AG09319 (cell line): ENCODE results near the gene MAP3K7CL.
"Not testable (repeated sequence)": the region's sequence is repeated elsewhere in the genome, so short reads cannot be mapped to it uniquely, and the experiment has no call there.

Experiments used
- DNase-seq: peaks from one replicate; pipeline ENCODE4 v3.0.0-alpha.2; 2010; ENCODE audit warnings: low read depth; ENCODE audit errors: extremely low read depth
- TF ChIP-seq, protein P1 (sequence below): IDR thresholded peaks from 2 replicates; pipeline ENCODE4 v1.5.1; 2011; ENCODE audit warnings: low read depth, mild to moderate bottlenecking, inconsistent platforms, low read length, moderate library complexity

The MAP3K7CL gene

DNA sequence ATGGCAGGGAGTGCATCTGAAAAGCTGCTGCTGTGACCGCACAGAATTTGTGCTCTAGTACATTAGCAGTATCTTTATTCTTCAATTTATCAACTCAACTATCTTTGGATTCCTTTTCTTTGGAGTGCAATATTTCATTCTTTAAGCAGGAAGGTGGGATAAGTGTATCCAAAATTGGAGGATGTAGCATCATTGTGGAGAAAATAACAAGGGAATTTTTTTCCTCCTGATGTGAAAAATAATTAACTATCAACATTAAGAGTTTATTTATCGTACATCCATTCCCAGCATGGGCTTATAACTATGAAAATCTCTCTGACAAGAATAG is 25.5 kb downstream of the MAP3K7CL start:
- TF ChIP-seq, protein P1, sequence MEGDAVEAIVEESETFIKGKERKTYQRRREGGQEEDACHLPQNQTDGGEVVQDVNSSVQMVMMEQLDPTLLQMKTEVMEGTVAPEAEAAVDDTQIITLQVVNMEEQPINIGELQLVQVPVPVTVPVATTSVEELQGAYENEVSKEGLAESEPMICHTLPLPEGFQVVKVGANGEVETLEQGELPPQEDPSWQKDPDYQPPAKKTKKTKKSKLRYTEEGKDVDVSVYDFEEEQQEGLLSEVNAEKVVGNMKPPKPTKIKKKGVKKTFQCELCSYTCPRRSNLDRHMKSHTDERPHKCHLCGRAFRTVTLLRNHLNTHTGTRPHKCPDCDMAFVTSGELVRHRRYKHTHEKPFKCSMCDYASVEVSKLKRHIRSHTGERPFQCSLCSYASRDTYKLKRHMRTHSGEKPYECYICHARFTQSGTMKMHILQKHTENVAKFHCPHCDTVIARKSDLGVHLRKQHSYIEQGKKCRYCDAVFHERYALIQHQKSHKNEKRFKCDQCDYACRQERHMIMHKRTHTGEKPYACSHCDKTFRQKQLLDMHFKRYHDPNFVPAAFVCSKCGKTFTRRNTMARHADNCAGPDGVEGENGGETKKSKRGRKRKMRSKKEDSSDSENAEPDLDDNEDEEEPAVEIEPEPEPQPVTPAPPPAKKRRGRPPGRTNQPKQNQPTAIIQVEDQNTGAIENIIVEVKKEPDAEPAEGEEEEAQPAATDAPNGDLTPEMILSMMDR, result no peak
- no peak for DNase-seq

DNA sequence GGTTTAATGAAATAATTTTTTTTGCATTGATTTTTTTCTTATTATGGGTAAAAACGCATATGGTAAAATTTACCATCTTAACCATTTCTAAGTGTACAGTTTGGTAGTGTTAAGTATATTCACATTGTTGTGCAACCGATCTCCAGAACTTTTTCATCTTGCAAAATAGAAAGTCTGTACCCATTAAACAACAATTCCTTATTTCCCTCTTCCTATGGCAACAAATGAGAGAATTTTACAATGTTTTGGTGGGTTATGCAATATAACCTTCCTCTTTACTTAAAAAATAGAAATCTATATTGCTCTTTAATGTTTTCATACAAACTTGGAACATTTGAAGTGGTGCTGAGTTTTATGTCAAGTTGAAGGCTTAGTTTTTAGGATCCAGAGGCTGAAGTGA is 26.6 kb downstream of the MAP3K7CL start:
- DNase-seq, result no peak
- TF ChIP-seq, protein P1, result no peak

DNA sequence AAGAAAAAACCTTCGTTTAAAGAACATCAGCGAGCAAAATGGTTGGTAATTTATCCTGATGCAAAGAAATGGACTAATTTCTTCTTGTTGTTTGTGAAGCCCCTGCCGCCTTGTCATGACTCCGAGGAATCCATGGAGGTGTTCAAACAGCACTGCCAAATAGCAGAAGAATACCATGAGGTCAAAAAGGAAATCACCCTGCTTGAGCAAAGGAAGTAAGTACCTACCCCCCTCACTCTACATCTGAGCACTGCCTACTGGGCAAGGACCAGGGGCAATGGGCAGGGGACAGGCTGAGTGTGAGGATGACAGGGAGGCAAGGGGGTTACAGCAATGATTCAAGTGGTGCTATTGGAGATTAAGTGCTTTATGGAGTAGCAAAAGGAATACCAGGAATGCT is 29.4 kb downstream of the MAP3K7CL start:
- TF ChIP-seq, protein P1, result no peak
- no peak for DNase-seq

DNA sequence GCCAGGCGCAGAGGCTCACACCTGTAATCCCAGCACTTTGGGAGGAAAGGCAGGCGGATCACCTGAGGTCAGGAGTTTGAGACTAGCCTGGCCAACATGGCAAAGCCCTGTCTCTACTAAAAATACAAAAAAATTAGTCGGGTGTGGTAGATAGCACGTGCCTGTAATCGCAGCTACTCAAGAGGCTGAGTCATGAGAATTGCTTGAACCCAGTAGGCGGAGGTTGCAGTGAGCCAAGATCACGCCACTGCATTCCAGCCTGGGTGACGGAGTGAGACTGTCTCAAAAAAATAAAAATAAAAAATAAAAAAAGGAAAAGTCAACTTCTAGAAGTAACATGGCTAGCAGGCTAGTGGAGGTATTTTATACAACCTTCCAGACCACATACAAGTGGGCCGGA is 32.4 kb downstream of the MAP3K7CL start:
- peak; percentile 39 for DNase-seq

DNA sequence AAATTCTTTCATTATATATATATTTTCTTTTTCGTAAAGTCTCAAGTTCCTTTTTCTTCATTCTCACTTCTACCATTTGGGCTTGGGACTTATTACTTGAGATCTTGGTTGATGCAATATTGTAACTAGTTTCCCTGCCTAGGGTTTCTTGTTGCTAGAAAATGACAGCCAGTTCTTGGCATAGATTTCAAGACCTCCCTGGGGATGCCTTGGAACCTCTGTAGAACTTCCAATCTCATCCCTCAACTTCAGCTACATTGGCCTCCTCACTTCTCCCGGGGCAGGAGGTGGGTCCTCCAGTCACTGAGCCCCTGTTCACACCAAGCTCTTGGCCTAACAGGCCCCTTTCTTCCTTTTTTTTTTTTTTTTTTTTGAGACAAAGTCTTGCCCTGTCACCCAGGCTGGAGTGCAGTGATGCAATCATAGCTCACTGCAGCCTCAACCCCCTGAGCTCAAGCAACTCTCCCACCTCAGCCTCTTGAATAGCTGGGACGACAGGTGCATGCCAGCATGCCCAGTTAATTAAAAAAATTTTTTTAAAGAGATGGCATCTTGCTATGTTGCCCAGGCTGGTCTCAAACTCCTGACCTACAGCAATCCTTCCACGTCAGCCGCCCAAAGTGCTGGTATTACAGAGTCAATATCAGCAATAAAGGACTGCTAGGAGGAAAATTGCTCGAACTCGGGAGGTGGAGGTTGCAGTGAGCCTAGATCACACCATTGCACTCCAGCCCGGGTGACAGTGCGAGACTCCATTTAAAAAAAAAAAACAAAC is 33.1 kb downstream of the MAP3K7CL start:
- TF ChIP-seq, protein P1, result no peak
- no peak for DNase-seq

DNA sequence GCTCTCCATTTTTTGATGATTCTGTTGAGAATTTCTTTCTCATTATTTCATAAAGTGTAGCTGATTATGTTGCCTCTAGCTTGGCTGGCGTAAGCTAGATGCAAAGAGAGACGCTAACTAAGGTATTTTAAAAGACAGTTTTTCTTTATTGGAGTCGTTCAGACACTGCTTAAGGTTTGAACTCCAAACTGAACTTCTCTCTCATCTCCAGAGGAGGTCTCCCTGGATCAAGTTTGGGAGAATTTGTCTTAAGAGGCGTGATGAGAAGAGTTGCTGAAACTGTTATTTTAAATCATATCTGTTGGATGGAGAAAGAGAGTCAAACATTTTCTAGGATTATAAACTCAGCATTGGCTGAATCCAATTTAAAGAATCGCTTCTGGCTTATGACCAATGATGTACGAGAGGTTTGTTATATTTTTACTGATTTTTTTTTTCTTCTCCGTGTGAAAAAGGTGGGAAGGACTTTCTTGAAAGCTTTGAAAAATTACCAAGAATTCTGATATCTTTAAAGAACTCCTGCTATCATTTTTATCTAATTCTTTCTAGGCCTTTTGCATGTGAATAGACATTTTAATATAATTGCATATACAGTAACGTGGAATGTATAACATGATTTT is 34.0 kb downstream of the MAP3K7CL start:
- TF ChIP-seq, protein P1, result peak; percentile 84
- peak; percentile 64 for DNase-seq

DNA sequence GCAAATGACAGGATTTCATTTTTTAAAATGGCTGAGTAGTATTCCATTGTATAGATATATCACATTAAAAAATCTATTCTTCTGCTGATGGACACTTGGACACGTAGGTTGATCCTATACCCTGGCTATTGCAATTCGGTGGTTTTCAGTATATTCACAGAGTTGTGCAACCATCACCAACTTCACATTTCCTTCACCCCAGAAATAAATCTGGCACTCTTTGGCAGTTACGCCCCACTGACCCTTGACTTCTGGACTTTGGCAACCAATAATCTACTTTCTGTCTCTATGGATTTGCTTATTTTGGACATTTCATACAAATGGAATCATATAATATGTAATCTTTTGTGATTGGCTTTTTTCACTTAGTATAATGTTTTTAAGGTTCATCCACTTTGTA is 35.9 kb downstream of the MAP3K7CL start:
- TF ChIP-seq, protein P1, result no peak
- no peak for DNase-seq

DNA sequence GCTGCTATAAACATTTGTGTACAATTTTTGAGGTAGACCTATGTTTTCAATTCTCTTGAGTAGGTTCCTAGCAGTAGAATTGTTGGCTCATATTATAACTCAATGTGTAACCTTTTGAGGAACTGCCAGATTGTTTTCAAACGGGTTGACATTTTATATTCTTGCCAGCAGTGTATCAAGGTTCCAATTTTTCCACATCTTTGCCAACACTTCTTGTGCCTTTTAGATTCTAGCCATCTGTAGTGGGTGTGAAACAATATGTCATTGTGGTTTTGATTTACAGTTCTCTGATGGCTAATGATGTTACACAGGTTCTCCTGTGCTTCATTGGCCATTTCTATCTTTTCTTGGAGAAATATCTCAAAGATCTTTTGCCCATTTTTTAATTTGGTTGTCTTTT is 36.4 kb downstream of the MAP3K7CL start:
- TF ChIP-seq, protein P1, result no peak
- no peak for DNase-seq

DNA sequence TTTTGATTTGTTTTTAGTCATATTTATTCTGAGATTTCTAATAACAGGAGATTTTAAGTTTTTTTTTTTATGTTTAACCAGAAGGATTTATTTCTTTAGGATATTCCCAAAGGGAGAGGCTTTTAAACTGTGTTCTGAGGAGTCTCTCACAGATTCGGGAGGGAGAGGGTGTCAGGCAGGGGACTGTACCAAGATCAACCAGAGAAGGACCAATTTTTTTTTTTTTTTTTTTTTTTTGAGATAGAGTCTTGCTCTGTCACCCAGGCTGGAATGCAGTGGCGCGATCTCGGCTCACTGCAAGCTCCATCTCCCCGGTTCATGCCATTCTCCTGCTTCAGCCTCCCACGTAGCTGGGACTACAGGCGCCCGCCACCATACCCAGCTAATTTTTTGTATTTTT is 37.0 kb downstream of the MAP3K7CL start:
- not testable (repeated sequence) for DNase-seq
